Measurements from ENCODE around the gene PIANP.

PIANP gene

DNA sequence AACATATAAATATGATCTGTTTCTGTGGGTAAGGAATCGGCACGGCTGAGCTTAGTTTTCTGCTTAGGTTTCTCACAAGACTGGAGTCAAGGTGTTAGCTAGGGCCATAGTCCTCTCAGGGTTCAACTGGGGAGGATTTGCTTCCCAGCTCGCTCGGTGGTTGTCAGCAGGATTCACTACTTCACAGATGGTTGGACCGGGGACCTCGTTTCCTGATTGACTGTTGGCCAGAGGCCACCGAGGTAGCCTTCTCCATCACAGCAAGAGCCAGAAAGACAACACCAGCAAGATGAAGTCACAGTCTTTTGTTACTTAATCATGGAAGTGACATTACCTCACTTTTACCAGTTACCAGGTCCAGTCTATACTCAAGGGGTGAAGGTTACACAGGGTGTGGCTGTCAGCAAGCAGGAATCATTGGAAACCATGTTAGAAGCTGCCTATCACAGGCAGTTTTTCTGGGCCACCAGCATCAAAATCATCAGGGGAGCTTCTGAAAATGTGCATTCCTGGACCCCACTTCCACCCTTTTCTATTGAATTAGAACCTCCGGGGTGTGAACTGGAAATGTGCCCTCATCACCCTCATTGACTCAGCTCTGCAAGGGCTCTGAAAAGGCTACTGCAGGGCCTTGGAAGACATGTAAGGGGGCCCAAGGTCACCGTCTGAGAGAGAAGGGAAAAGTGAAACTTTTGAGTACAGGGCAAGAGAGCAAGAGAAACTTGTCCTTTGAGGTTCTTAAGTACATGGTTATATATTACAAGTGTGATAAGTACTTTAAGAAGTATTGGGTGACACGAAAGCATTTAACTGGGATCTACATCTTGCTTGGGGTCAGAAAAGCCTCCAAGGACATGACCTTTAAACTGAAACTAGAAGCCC lies 34.1 kb upstream of the PIANP start:
- no peaks in the 10 kb centered on the region for H3K27me3 ChIP-seq (ENCODE audit: low read length)
- H3K9ac ChIP-seq (ENCODE audit: low read length), result no peak overlapping the region
- H3K9me3 ChIP-seq (ENCODE audit: insufficient read depth, low read length), result no peaks in the 10 kb centered on the region
- H4K20me1 ChIP-seq (ENCODE audit: low read depth, low read length), result no peaks in the 10 kb centered on the region
- no peaks in the 10 kb centered on the region for H3K79me2 ChIP-seq (ENCODE audit: insufficient read depth, low read length)
- no peaks in the 10 kb centered on the region for H3K36me3 ChIP-seq (ENCODE audit: low read length)
- TF ChIP-seq EZH2phosphoT487 (conservative IDR thresholded peaks at IDR 0.05; ENCODE audit: low read length) (no peak), CTCF (IDR thresholded peaks at IDR 0.05; ENCODE audit: insufficient read depth, low read length, poor library complexity, severe bottlenecking) (no peak)
- no peak overlapping the region for H3K4me2 ChIP-seq (ENCODE audit: low read depth, low read length, poor library complexity, severe bottlenecking)
- H3K4me3 ChIP-seq (ENCODE audit: insufficient read depth, low read length, poor library complexity, severe bottlenecking), result no peak overlapping the region
- no peak overlapping the region for H2AFZ ChIP-seq (ENCODE audit: low read depth, low read length, severe bottlenecking)
- no peaks in the 10 kb centered on the region for H3F3A ChIP-seq (ENCODE audit: insufficient read depth)
- no peaks in the 10 kb centered on the region for H3K9me2 ChIP-seq (replicated peaks; ENCODE audit: insufficient read depth, low read length)
- no peak overlapping the region for H3K27ac ChIP-seq (ENCODE audit: low read depth, low read length)

- Histone ChIP-seq H2AFZ (ENCODE audit: low read depth, low read length, severe bottlenecking) (no peak overlapping the region), H3K4me2 (ENCODE audit: low read depth, low read length, poor library complexity, severe bottlenecking) (no peak overlapping the region), H3K36me3 (ENCODE audit: low read length) (no peaks in the 10 kb centered on the region), H3K4me3 (ENCODE audit: insufficient read depth, low read length, poor library complexity, severe bottlenecking) (no peak overlapping the region), H3K27me3 (ENCODE audit: low read length) (no peaks in the 10 kb centered on the region), H4K20me1 (ENCODE audit: low read depth, low read length) (no peaks in the 10 kb centered on the region), H3K9me2 (replicated peaks; ENCODE audit: insufficient read depth, low read length) (no peaks in the 10 kb centered on the region), H3K27ac (ENCODE audit: low read depth, low read length) (no peak overlapping the region), H3K9me3 (ENCODE audit: insufficient read depth, low read length) (no peaks in the 10 kb centered on the region), H3F3A (ENCODE audit: insufficient read depth) (no peaks in the 10 kb centered on the region), H3K79me2 (ENCODE audit: insufficient read depth, low read length) (no peaks in the 10 kb centered on the region), H3K9ac (ENCODE audit: low read length) (no peak overlapping the region)
- TF ChIP-seq CTCF (IDR thresholded peaks at IDR 0.05; ENCODE audit: insufficient read depth, low read length, poor library complexity, severe bottlenecking), result no peak
- TF ChIP-seq EZH2phosphoT487 (conservative IDR thresholded peaks at IDR 0.05; ENCODE audit: low read length), result no peak
Measured at GRCh38 chr12:6730169-6730568, 29.6 kb upstream of the PIANP start.

DNA sequence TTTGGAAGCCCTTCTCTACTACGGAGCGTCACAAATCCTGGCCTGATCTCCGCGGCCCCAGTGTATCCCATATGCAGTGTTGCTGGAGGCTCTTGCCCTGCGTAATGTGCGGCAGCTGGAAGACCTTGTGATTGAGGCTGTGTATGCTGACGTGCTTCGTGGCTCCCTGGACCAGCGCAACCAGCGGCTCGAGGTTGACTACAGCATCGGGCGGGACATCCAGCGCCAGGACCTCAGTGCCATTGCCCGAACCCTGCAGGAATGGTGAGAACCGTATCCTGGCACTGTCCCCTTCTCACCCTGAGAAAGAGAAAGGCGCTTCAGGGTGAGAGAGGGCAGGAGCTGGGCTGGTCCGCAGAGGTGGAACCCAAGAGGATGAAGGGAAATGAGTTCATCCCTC lies 28.6 kb upstream of the PIANP start:
- no peak for TF ChIP-seq CTCF (IDR thresholded peaks at IDR 0.05; ENCODE audit: insufficient read depth, low read length, poor library complexity, severe bottlenecking)
- Histone ChIP-seq H3K9me2 (replicated peaks; ENCODE audit: insufficient read depth, low read length) (no peaks in the 10 kb centered on the region), H3K36me3 (ENCODE audit: low read length) (no peaks in the 10 kb centered on the region), H3K9me3 (ENCODE audit: insufficient read depth, low read length) (no peaks in the 10 kb centered on the region), H3K27me3 (ENCODE audit: low read length) (no peaks in the 10 kb centered on the region), H3K27ac (ENCODE audit: low read depth, low read length) (no peak overlapping the region), H4K20me1 (ENCODE audit: low read depth, low read length) (no peaks in the 10 kb centered on the region), H3F3A (ENCODE audit: insufficient read depth) (no peaks in the 10 kb centered on the region), H2AFZ (ENCODE audit: low read depth, low read length, severe bottlenecking) (no peak overlapping the region), H3K9ac (ENCODE audit: low read length) (no peak overlapping the region), H3K4me3 (ENCODE audit: insufficient read depth, low read length, poor library complexity, severe bottlenecking) (no peak overlapping the region), H3K4me2 (ENCODE audit: low read depth, low read length, poor library complexity, severe bottlenecking) (no peak overlapping the region), H3K79me2 (ENCODE audit: insufficient read depth, low read length) (no peaks in the 10 kb centered on the region)
